ENCODE measurements around the gene UBE2L3.
"Not testable (repeated sequence)": the region's sequence is repeated elsewhere in the genome, so short reads cannot be mapped to it uniquely, and the experiment has no call there.

- TF ChIP-seq, protein P1, sequence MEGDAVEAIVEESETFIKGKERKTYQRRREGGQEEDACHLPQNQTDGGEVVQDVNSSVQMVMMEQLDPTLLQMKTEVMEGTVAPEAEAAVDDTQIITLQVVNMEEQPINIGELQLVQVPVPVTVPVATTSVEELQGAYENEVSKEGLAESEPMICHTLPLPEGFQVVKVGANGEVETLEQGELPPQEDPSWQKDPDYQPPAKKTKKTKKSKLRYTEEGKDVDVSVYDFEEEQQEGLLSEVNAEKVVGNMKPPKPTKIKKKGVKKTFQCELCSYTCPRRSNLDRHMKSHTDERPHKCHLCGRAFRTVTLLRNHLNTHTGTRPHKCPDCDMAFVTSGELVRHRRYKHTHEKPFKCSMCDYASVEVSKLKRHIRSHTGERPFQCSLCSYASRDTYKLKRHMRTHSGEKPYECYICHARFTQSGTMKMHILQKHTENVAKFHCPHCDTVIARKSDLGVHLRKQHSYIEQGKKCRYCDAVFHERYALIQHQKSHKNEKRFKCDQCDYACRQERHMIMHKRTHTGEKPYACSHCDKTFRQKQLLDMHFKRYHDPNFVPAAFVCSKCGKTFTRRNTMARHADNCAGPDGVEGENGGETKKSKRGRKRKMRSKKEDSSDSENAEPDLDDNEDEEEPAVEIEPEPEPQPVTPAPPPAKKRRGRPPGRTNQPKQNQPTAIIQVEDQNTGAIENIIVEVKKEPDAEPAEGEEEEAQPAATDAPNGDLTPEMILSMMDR (tag by site-specific recombination; IDR thresholded peaks at IDR 0.05), result not testable (repeated sequence)
- TF ChIP-seq, protein P2, sequence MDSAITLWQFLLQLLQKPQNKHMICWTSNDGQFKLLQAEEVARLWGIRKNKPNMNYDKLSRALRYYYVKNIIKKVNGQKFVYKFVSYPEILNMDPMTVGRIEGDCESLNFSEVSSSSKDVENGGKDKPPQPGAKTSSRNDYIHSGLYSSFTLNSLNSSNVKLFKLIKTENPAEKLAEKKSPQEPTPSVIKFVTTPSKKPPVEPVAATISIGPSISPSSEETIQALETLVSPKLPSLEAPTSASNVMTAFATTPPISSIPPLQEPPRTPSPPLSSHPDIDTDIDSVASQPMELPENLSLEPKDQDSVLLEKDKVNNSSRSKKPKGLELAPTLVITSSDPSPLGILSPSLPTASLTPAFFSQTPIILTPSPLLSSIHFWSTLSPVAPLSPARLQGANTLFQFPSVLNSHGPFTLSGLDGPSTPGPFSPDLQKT (IDR thresholded peaks at IDR 0.05; ENCODE audit: borderline replicate concordance, low read depth, low read length), result not testable (repeated sequence)
- not testable (repeated sequence) for TF ChIP-seq PRDM6, ZNF692, ZNF514, ZNF792, ZBTB17 (tag by site-specific recombination; IDR thresholded peaks at IDR 0.05)
These were observed 18.0 kb upstream of the UBE2L3 start for GRCh38 chr22:21549558-21549957.

Measured in HEK293 (cell line).